ENCODE data around the gene PRKCA. TPM values are rescaled to one million over a fixed set of nuclear protein-coding genes. Genes with fewer than 3 reads are reported as not detected.

The PRKCA gene
- total and polyA plus RNA-seq, 10 of the 15 experiments (the other 5 are each of a cell fraction or from before 2014, with no cell fraction given) = 0.11 to 14.6 (median 0.72) TPM

- Histone ChIP-seq H4K20me1 (ENCODE audit: control insufficient read depth, insufficient read depth) (no peaks in the 10 kb centered on the region), H3K27ac (ENCODE audit: control insufficient read depth, insufficient read depth) (no peak overlapping the region), H3K9ac (ENCODE audit: control insufficient read depth, insufficient read depth, low read length) (no peak overlapping the region), H3K4me3 (no peak overlapping the region), H3K27me3 (replicated peaks in 1 of 2; ENCODE audit: control insufficient read depth in 2 of 2, insufficient read depth in 2 of 2, low read length in 1 of 2) (peaks cover 0 to 11% of the 10 kb centered on the region in 2 experiments; a peak in 2 of 4 replicates), H3K36me3 (ENCODE audit: control insufficient read depth in 2 of 2, insufficient read depth in 2 of 2, low read length in 1 of 2) (no peaks in the 10 kb centered on the region), H3K9me3 (replicated peaks; ENCODE audit: control insufficient read depth, insufficient read depth, low read length) (no peaks in the 10 kb centered on the region), H2AFZ (ENCODE audit: control insufficient read depth, low read depth, low read length) (no peak overlapping the region), H3K79me2 (ENCODE audit: control insufficient read depth, insufficient read depth, low read length) (no peaks in the 10 kb centered on the region), H3K4me1 (ENCODE audit: control insufficient read depth, insufficient read depth, low read length) (no peaks in the 10 kb centered on the region), H3K4me2 (ENCODE audit: control insufficient read depth, insufficient read depth) (no peak overlapping the region)
- in situ Hi-C loops (cut with MboI) = no loop called here
- SMC1A ChIA-PET (ENCODE audit: uncharacterized antibody, unreplicated experiment) = interaction anchor here (2.3 kb wide), 1 partner anchor 267 kb away, joined by 6 read pairs; no protein-coding TSS in a partner anchor
- POLR2A ChIA-PET = no interaction called here
- WGBS (ENCODE audit: insufficient coverage, insufficient replicate concordance, low lambda C conversion rate, missing lambda C conversion rate) = 69% methylated on average over 4 of the region's 4 CpGs
- BruUV-seq (replicated peaks) = no TSS peak
- ATAC-seq (no peak), FAIRE-seq (no peak), DNase-seq (ENCODE audit: low read depth, low spot score) (no peak)
- TF ChIP-seq TCF12 (IDR thresholded peaks at IDR 0.05; ENCODE audit: low read depth, low read length) (no peak), SUZ12 (IDR thresholded peaks at IDR 0.05; ENCODE audit: unreplicated experiment) (no peak), SMARCA5 (IDR thresholded peaks at IDR 0.05) (no peak), MTA3 (IDR thresholded peaks at IDR 0.05; ENCODE audit: borderline replicate concordance, low read length) (no peak), SUPT20H (IDR thresholded peaks at IDR 0.05; ENCODE audit: borderline replicate concordance, control insufficient read depth, low read depth, low read length) (no peak), WRNIP1 (IDR thresholded peaks at IDR 0.05; ENCODE audit: borderline replicate concordance, low read depth, low read length) (no peak), SMAD5 (IDR thresholded peaks at IDR 0.05; ENCODE audit: low read depth) (no peak), ZBTB11 (CRISPR knock-in tag; IDR thresholded peaks at IDR 0.05) (no peak), MLLT1 (IDR thresholded peaks at IDR 0.05) (no peak), CHD2 (IDR thresholded peaks at IDR 0.05; ENCODE audit: borderline replicate concordance, low read depth, low read length) (no peak), IRF4 (IDR thresholded peaks at IDR 0.05; ENCODE audit: low read depth, low read length) (no peak), HDAC6 (IDR thresholded peaks at IDR 0.05; ENCODE audit: unreplicated experiment) (no peak), CUX1 (IDR thresholded peaks at IDR 0.05; ENCODE audit: insufficient replicate concordance, low read depth, low read length) (no peak), CEBPB (IDR thresholded peaks at IDR 0.05; ENCODE audit: borderline replicate concordance in 1 of 2, low read depth in 2 of 2, low read length in 2 of 2) (no peak), IKZF2 (IDR thresholded peaks at IDR 0.05) (no peak), BCL11A (IDR thresholded peaks at IDR 0.05; ENCODE audit: low read depth, low read length) (no peak)
- CTCF ChIA-PET = no interaction called here
- intact Hi-C loops (cut with micrococcal nuclease; ENCODE audit: unreplicated experiment) = loop anchor here (5.0 kb wide), 2 partner anchors 128 to 373 kb away; no protein-coding TSS in a partner anchor
- RAD21 ChIA-PET (ENCODE audit: unreplicated experiment) = no interaction called here
These were observed 2.7 kb upstream of the PRKCA start for GRCh38 chr17:66299711-66300110.

All from GM12878 (cell line).